Tibial artery (tissue), 4 donors: ENCODE measurements around the gene DOCK8.

ENCODE experiments used
- DNase-seq, 2 donors: peaks; one replicate each; pipeline ENCODE4 v3.0.0-alpha.2; 2019
- H3K27ac ChIP-seq, 2 donors: fragments of 200-600 bp; sonication (generic) in 1 of 2; 1 replicate in 1 of 2; 2 replicates in 1 of 2; pipeline ENCODE4 v1.5.1; 2018 to 2019; ENCODE audit warnings: mild to moderate bottlenecking in 1 of 2
- H3K27me3 ChIP-seq, 2 donors: fragments of 200-600 bp; sonication (generic) in 1 of 2; one replicate each; pipeline versions ENCODE4 v1.5.1 to v1.6.0; 2016 to 2019
- H3K36me3 ChIP-seq, 3 donors: fragments of 200-600 bp; sonication (generic) in 2 of 3; one replicate each; pipeline ENCODE4 v1.5.1; 2016 to 2019; ENCODE audit warnings: mild to moderate bottlenecking in 2 of 3
- H3K4me1 ChIP-seq, 4 donors: fragments of 200-600 bp; sonication (generic) in 2 of 4; 1 replicate in 3 of 4; 2 replicates in 1 of 4; pipeline ENCODE4 v1.5.1; 2016 to 2019
- H3K4me3 ChIP-seq, 2 donors: fragments of 200-600 bp; sonication (generic) in 1 of 2; 1 replicate in 1 of 2; 2 replicates in 1 of 2; pipeline ENCODE4 v1.5.1; 2018 to 2019; ENCODE audit warnings: mild to moderate bottlenecking in 2 of 2
- H3K9me3 ChIP-seq, 3 donors: fragments of 200-600 bp; sonication (generic) in 1 of 3; one replicate each; pipeline ENCODE4 v1.5.1; 2016 to 2019
- CTCF ChIP-seq, 2 experiments: fragments of 200-600 bp in 1 of 2; fragments of 450-650 bp in 1 of 2; IDR thresholded peaks; one replicate each; pipeline ENCODE4 v1.5.1; 2017 to 2019; ENCODE audit warnings: antibody characterized with exemption in 2 of 2, mild to moderate bottlenecking in 1 of 2, moderate library complexity in 1 of 2
- intact Hi-C: fragments of 100-400 bp; cut with DNase I; formaldehyde crosslinking; loops from one replicate; pipeline ENCODE4 v1.15.0; 2023; ENCODE audit warnings: low total_unique reads

Gene DOCK8

GRCh38 chr9:335373-335772 is 120.7 kb downstream of the DOCK8 start:
- H3K4me1 ChIP-seq = peaks cover 0 to 20% (median 7%) of the 10 kb centered on the region in 4 donors
- no peaks in the 10 kb centered on the region for H3K9me3 ChIP-seq
- H3K27ac ChIP-seq = no peak overlapping the region
- peaks cover 0 to 6% (median 0%) of the 10 kb centered on the region in 3 donors for H3K36me3 ChIP-seq
- no peak for DNase-seq
- H3K27me3 ChIP-seq = no peaks in the 10 kb centered on the region
- intact Hi-C loops = no loop called here
- TF ChIP-seq CTCF (IDR thresholded peaks at IDR 0.05) = no peak
- no peak overlapping the region for H3K4me3 ChIP-seq

GRCh38 chr9:336039-336438 is 121.4 kb downstream of the DOCK8 start:
- TF ChIP-seq CTCF (IDR thresholded peaks at IDR 0.05) = no peak
- Histone ChIP-seq H3K27me3 (no peaks in the 10 kb centered on the region), H3K36me3 (peaks cover 0 to 6% (median 0%) of the 10 kb centered on the region in 3 donors), H3K27ac (no peak overlapping the region), H3K4me1 (peaks cover 0 to 20% (median 7%) of the 10 kb centered on the region in 4 donors), H3K9me3 (no peaks in the 10 kb centered on the region), H3K4me3 (no peak overlapping the region)
- intact Hi-C loops = no loop called here
- no peak for DNase-seq

DNA sequence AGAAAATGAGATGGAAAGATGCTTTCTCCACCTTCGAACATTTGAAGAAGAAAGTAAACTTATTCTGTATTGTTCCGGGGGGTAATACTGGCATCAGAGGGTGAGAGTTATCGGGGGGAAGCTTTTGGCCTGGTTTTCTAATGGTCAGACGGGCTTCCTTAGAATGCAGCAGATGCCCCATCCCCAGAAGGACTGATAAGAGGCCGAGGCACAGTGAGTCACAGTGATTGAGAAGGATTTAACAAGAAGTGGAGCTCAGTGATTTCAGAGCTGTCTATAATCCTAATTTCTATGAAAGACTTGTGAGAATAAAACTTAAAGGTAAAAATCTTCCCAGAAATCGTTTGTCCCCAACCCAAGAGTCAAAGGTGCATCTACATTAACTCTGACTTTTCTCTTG is 123.9 kb downstream of the DOCK8 start:
- Histone ChIP-seq H3K4me3 (no peak overlapping the region), H3K27me3 (no peaks in the 10 kb centered on the region), H3K27ac (no peak overlapping the region), H3K4me1 (peaks cover 0 to 20% (median 7%) of the 10 kb centered on the region in 4 donors), H3K36me3 (peaks cover 0 to 6% (median 0%) of the 10 kb centered on the region in 3 donors), H3K9me3 (no peaks in the 10 kb centered on the region)
- no peak for TF ChIP-seq CTCF (IDR thresholded peaks at IDR 0.05)
- no peak for DNase-seq
- intact Hi-C loops = no loop called here

GRCh38 chr9:341634-342421 is 127.2 kb downstream of the DOCK8 start:
- no peak overlapping the region for H3K4me3 ChIP-seq
- H3K27me3 ChIP-seq = no peaks in the 10 kb centered on the region
- DNase-seq = no peak
- H3K9me3 ChIP-seq = no peaks in the 10 kb centered on the region
- no peak overlapping the region for H3K27ac ChIP-seq
- no peak for TF ChIP-seq CTCF (IDR thresholded peaks at IDR 0.05)
- peaks cover 0 to 4% (median 1%) of the 10 kb centered on the region in 4 donors for H3K4me1 ChIP-seq
- intact Hi-C loops = no loop called here
- H3K36me3 ChIP-seq = peaks cover 0 to 6% (median 0%) of the 10 kb centered on the region in 3 donors

GRCh38 chr9:343773-344172 is 129.1 kb downstream of the DOCK8 start:
- Histone ChIP-seq H3K36me3 (peaks cover 0 to 6% (median 0%) of the 10 kb centered on the region in 3 donors), H3K4me1 (no peaks in the 10 kb centered on the region), H3K27me3 (no peaks in the 10 kb centered on the region), H3K4me3 (no peak overlapping the region), H3K9me3 (no peaks in the 10 kb centered on the region), H3K27ac (no peak overlapping the region)
- intact Hi-C loops = no loop called here
- no peak for TF ChIP-seq CTCF (IDR thresholded peaks at IDR 0.05)
- DNase-seq = no peak
